D721Med (cell line): ENCODE measurements around the gene KRTCAP2.

ENCODE experiments used
- DNase-seq: peaks from one replicate; pipeline ENCODE4 v3.0.0; 2011; ENCODE audit warnings: low spot score; ENCODE audit not compliant: insufficient read length
- FAIRE-seq: peaks from 2 replicates; lab custom pipeline; 2011; peaks lifted over from hg19 to GRCh38; lab: Jason Lieb, UNC
- CTCF ChIP-seq: IDR thresholded peaks from 2 replicates; pipeline ENCODE4 v1.5.1; 2012; ENCODE audit warnings: mild to moderate bottlenecking, control low read depth; ENCODE audit not compliant: insufficient read depth; ENCODE audit errors: missing control alignments

The KRTCAP2 gene

GRCh38 chr1:155130272-155131006 is 42.7 kb downstream of the KRTCAP2 start:
- DNase-seq (no peak), FAIRE-seq (no peak)
- TF ChIP-seq CTCF, result no peak

GRCh38 chr1:155128755-155129473 is 44.2 kb downstream of the KRTCAP2 start:
- DNase-seq, result no peak
- FAIRE-seq, result no peak
- no peak for TF ChIP-seq CTCF

- DNase-seq (no peak), FAIRE-seq (no peak)
- no peak for TF ChIP-seq CTCF
Observed at GRCh38 chr1:155127967-155128754, 44.9 kb downstream of the KRTCAP2 start.

GRCh38 chr1:155127105-155127966 is 45.8 kb downstream of the KRTCAP2 start, which contains the start of gene EFNA1:
EFNA1 (plus strand) TSS chr1:155127876; CDS start chr1:155127978, 102 bp downstream.
- TF ChIP-seq CTCF, result no peak
- DNase-seq, result no peak
- FAIRE-seq, result no peak

GRCh38 chr1:155126556-155127104 is 46.5 kb downstream of the KRTCAP2 start:
- DNase-seq, result no peak
- FAIRE-seq, result no peak
- no peak for TF ChIP-seq CTCF

- TF ChIP-seq CTCF, result no peak
- FAIRE-seq, result no peak
- DNase-seq, result no peak
Observed at GRCh38 chr1:155125946-155126555, 47.1 kb downstream of the KRTCAP2 start.
